Heart left ventricle (tissue), 16 donors: ENCODE data around the gene CNTN4. TPM values are rescaled to one million over a fixed set of nuclear protein-coding genes. Genes with fewer than 3 reads are reported as not detected.

Experiments used
- ATAC-seq, 4 donors: fragments of 200-7000 bp; cut with Tn5 transposase; one replicate each; pipeline ENCODE4 v1.9.1; 2020 to 2022; ENCODE audit warnings: moderate library complexity in 4 of 4, mild to moderate bottlenecking in 3 of 4, moderate number of reproducible peaks in 1 of 4
- DNase-seq, 5 donors: peaks; one replicate each; pipeline ENCODE4 v3.0.0-alpha.2; 2020
- H3K27ac ChIP-seq, 12 donors: fragments of 200-600 bp; sonication (generic) in 4 of 12; one replicate each; pipeline versions ENCODE4 v1.5.0 to v1.8.0; 2016 to 2022; ENCODE audit warnings: mild to moderate bottlenecking in 2 of 12
- H3K27me3 ChIP-seq, 9 donors: fragments of 200-600 bp; sonication (generic) in 2 of 9; one replicate each; pipeline versions ENCODE4 v1.5.1 to v1.8.0; 2016 to 2022; ENCODE audit warnings: mild to moderate bottlenecking in 3 of 9
- H3K36me3 ChIP-seq, 9 donors: fragments of 200-600 bp; sonication (generic) in 2 of 9; one replicate each; pipeline versions ENCODE4 v1.5.0 to v1.8.0; 2018 to 2022; ENCODE audit warnings: mild to moderate bottlenecking in 2 of 9
- H3K4me1 ChIP-seq, 12 donors: fragments of 200-600 bp; sonication (generic) in 4 of 12; one replicate each; pipeline versions ENCODE4 v1.5.0 to v1.8.0; 2016 to 2022; ENCODE audit warnings: mild to moderate bottlenecking in 3 of 12
- H3K4me3 ChIP-seq, 12 donors: fragments of 200-600 bp; sonication (generic) in 4 of 12; one replicate each; pipeline versions ENCODE4 v1.5.0 to v1.8.0; 2017 to 2022; ENCODE audit warnings: mild to moderate bottlenecking in 9 of 12, moderate library complexity in 4 of 12
- H3K9me3 ChIP-seq, 12 donors: fragments of 200-600 bp; sonication (generic) in 4 of 12; one replicate each; pipeline versions ENCODE4 v1.5.0 to v1.8.0; 2016 to 2022; ENCODE audit warnings: mild to moderate bottlenecking in 1 of 12
- POLR2A ChIP-seq, 2 donors: fragments of 450-650 bp; IDR thresholded peaks; one replicate each; pipeline ENCODE4 v1.6.1; 2017; ENCODE audit warnings: antibody characterized with exemption in 2 of 2, mild to moderate bottlenecking in 2 of 2, moderate library complexity in 2 of 2
- WGBS, 4 donors: extraction: QIAGEN DNeasy Blood & Tissue Kit in 2 of 4; methylation state at CpG; one replicate each; pipeline versions ENCODE4 v1.1.5 to v1.1.7; 2013 to 2018; 5-methylcytosine and 5-hydroxymethylcytosine counted together
- intact Hi-C, 10 donors: fragments of 100-400 bp; cut with DNase I; formaldehyde crosslinking; loops; one replicate each; pipeline versions ENCODE4 v1.11.1 to v1.14.2; 2022
- polyA plus RNA-seq, 2 donors: library from polyadenylated mRNA; stranded (reverse); fragments of 200-250 nt; gene quantifications; one replicate each; pipeline ENCODE4 v1.2.3, GENCODE V29; 2013
- total RNA-seq, 9 donors: library from RNA; depleted of rRNA in 2 of 9; stranded (reverse); fragments of >200 nt in 2 of 9; fragmentation: NEBNext Ultra II Directional in 3 of 9; extraction: Animal tissue kit (Norgen Biotek cat#: 25700) in 3 of 9; gene quantifications; one replicate each; pipeline versions ENCODE4 v1.1.0 to v1.2.4, GENCODE V29; 2016 to 2023
- TF ChIP-seq, protein P1 (sequence below), 12 donors: fragments of 200-600 bp; sonication (generic) in 4 of 12; IDR thresholded peaks; one replicate each; pipeline versions ENCODE4 v1.5.0 to v1.8.0; 2018 to 2022; ENCODE audit warnings: antibody characterized with exemption in 12 of 12, mild to moderate bottlenecking in 5 of 12
- donor health status: ischemic (EF 13 %, LVEDD 7.1; RV severe dilation, severe dysfunction).
- donor health status: healthy with polysubstance abuse.
- donor health status: DM: no; HTN: yes; CAD: no.
- donor health status: DM: no; HTN: no; CAD: no.
- donor health status: ischemic (EF 25% LVEDD 6.9; RV normal size, moderate dysfunction).
- donor health status: ischemic (EF 25% LVEDD 5.7; RV mildly dilated, moderate dysfunction).
- donor health status: healthy.
- donor health status: DM: yes; HTN: yes; CAD: no.
- donor health status: ischemic (EF 35%, LVEDD 5.7; RV mildly dilated, moderate dysfunction).
- donor health status: nonischemic (EF 11% LVEDD 7.7; RV severe dilation, severe dysfunction).
- donor health status: DM: yes; HTN: yes; CAD: no.
- donor health status: PGD.
- donor health status: ischemic (EF 29% LVEDD 5.4; RV normal size, mild dysfunction).
- donor health status: nonischemic (EF 23%, LVEDD 6.1; RV moderate dilation, normal function).

The CNTN4 gene
- total and polyA plus RNA-seq, 11 donors = 0.30 to 6.7 (median 1.2) TPM

GRCh38 chr3:2978977-2979732 is 880.5 kb downstream of the CNTN4 start:
- H3K36me3 ChIP-seq = no peaks in the 10 kb centered on the region
- no peak for TF ChIP-seq POLR2A (IDR thresholded peaks at IDR 0.05)
- TF ChIP-seq, protein P1, sequence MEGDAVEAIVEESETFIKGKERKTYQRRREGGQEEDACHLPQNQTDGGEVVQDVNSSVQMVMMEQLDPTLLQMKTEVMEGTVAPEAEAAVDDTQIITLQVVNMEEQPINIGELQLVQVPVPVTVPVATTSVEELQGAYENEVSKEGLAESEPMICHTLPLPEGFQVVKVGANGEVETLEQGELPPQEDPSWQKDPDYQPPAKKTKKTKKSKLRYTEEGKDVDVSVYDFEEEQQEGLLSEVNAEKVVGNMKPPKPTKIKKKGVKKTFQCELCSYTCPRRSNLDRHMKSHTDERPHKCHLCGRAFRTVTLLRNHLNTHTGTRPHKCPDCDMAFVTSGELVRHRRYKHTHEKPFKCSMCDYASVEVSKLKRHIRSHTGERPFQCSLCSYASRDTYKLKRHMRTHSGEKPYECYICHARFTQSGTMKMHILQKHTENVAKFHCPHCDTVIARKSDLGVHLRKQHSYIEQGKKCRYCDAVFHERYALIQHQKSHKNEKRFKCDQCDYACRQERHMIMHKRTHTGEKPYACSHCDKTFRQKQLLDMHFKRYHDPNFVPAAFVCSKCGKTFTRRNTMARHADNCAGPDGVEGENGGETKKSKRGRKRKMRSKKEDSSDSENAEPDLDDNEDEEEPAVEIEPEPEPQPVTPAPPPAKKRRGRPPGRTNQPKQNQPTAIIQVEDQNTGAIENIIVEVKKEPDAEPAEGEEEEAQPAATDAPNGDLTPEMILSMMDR (IDR thresholded peaks at IDR 0.05) = no peak
- DNase-seq (no peak), ATAC-seq (no peak)
- no peaks in the 10 kb centered on the region for H3K4me1 ChIP-seq
- H3K9me3 ChIP-seq = no peaks in the 10 kb centered on the region
- intact Hi-C loops = no loop called here
- H3K27ac ChIP-seq = no peak overlapping the region
- H3K4me3 ChIP-seq = no peak overlapping the region
- WGBS, 4 donors = 55 to 65% (median 62%) methylated on average over 9 of the region's 9 CpGs
- no peaks in the 10 kb centered on the region for H3K27me3 ChIP-seq

GRCh38 chr3:2984005-2984830 is 885.6 kb downstream of the CNTN4 start:
- intact Hi-C loops = no loop called here
- Histone ChIP-seq H3K27me3 (no peaks in the 10 kb centered on the region), H3K4me3 (no peak overlapping the region), H3K4me1 (no peaks in the 10 kb centered on the region), H3K36me3 (no peaks in the 10 kb centered on the region), H3K27ac (no peak overlapping the region), H3K9me3 (no peaks in the 10 kb centered on the region)
- DNase-seq = no peak
- WGBS, 4 donors = 55 to 67% (median 63%) methylated on average over 7 of the region's 7 CpGs
- no peak for ATAC-seq
- TF ChIP-seq, protein P1 (IDR thresholded peaks at IDR 0.05) = no peak
- TF ChIP-seq POLR2A (IDR thresholded peaks at IDR 0.05) = no peak

DNA sequence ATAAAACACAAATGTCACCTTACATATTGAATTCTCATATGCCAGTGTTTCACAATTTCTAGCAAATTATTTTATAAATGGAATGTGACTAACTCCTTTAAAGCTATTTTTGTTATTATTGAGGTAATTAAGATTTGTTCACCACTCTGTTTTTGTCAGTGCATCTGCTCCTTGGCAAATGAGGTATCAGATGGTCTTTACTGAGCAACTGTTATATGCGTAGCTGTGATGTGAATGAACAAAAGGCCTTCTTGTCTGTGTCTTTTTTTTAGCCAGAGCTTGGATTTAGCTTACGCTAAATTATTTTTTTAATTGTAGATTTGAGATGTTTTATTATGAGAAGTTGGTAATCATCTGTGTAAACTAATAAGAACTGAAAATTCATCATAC is 886.2 kb downstream of the CNTN4 start:
- no peaks in the 10 kb centered on the region for H3K27me3 ChIP-seq
- no peaks in the 10 kb centered on the region for H3K4me1 ChIP-seq
- H3K27ac ChIP-seq = no peak overlapping the region
- H3K9me3 ChIP-seq = no peaks in the 10 kb centered on the region
- WGBS, 4 donors = 93 to 97% (median 96%) methylated on average over 2 of the region's 2 CpGs
- DNase-seq (no peak), ATAC-seq (no peak)
- intact Hi-C loops = no loop called here
- TF ChIP-seq, protein P1 (IDR thresholded peaks at IDR 0.05) = no peak
- no peak for TF ChIP-seq POLR2A (IDR thresholded peaks at IDR 0.05)
- H3K4me3 ChIP-seq = no peak overlapping the region
- H3K36me3 ChIP-seq = no peaks in the 10 kb centered on the region

- ATAC-seq (no peak), DNase-seq (no peak)
- Histone ChIP-seq H3K36me3 (no peaks in the 10 kb centered on the region), H3K4me1 (no peaks in the 10 kb centered on the region), H3K27me3 (no peaks in the 10 kb centered on the region), H3K9me3 (no peaks in the 10 kb centered on the region), H3K27ac (no peak overlapping the region), H3K4me3 (no peak overlapping the region)
- 89 to 96% (median 91%) methylated on average over 5 of the region's 5 CpGs for WGBS, 4 donors
- intact Hi-C loops = no loop called here
- no peak for TF ChIP-seq POLR2A (IDR thresholded peaks at IDR 0.05)
These were observed 886.8 kb downstream of the CNTN4 start for GRCh38 chr3:2985479-2985878.
